Activated CD8-positive, alpha-beta T cell treated with anti-CD3 and anti-CD28 coated beads for 36 hours (primary cell): ENCODE measurements around the gene PAX7. TPM values are rescaled to one million over a fixed set of nuclear protein-coding genes. Genes with fewer than 3 reads are reported as not detected.
"Not testable (repeated sequence)": the region's sequence is repeated elsewhere in the genome, so short reads cannot be mapped to it uniquely, and the experiment has no call there.

Experiments
- ATAC-seq: fragments of 200-7000 bp; cut with Tn5 transposase; one replicate; pipeline ENCODE4 v1.10.0; 2021; ENCODE audit warnings: mild to moderate bottlenecking, moderate library complexity
- CTCF ChIA-PET: fragments of 350-600 bp; sonication (Branson Sonifier 250); formaldehyde crosslinking; loops from one replicate; lab custom pipeline; 2021; ENCODE audit warnings: antibody characterized with exemption; lab: Charles Lee
- POLR2A ChIA-PET: fragments of 350-600 bp; sonication (Branson Sonifier 250); formaldehyde crosslinking; loops from one replicate; lab custom pipeline; 2021; ENCODE audit warnings: antibody characterized with exemption; lab: Charles Lee
- DNase-seq: peaks from one replicate; pipeline ENCODE4 v3.0.0-alpha.2; 2020
- H3K27ac Mint-ChIP-seq: one replicate; pipeline ENCODE4 v1.8.0; 2021; ENCODE audit warnings: mild to moderate bottlenecking, mixed read lengths
- H3K27me3 Mint-ChIP-seq: one replicate; pipeline ENCODE4 v1.8.0; 2021; ENCODE audit warnings: mixed read lengths
- H3K36me3 Mint-ChIP-seq: one replicate; pipeline ENCODE4 v1.8.0; 2021; ENCODE audit warnings: low read depth, mixed read lengths
- H3K4me1 Mint-ChIP-seq: one replicate; pipeline ENCODE4 v1.8.0; 2021; ENCODE audit warnings: low read depth, mixed read lengths
- H3K4me3 Mint-ChIP-seq: one replicate; pipeline ENCODE4 v1.8.0; 2021; ENCODE audit warnings: mild to moderate bottlenecking, moderate library complexity, mixed read lengths
- H3K9me3 Mint-ChIP-seq: one replicate; pipeline ENCODE4 v1.8.0; 2021; ENCODE audit warnings: mixed read lengths
- intact Hi-C: fragments of 100-400 bp; cut with micrococcal nuclease; formaldehyde crosslinking; loops from one replicate; pipeline ENCODE4 v1.10.0; 2022
- total RNA-seq, 2 experiments: library from RNA; stranded (reverse); gene quantifications; one replicate each; pipeline ENCODE4 v1.2.3, GENCODE V29; 2021
- TF ChIP-seq, protein P1 (sequence below): fragments of 200-600 bp; IDR thresholded peaks from one replicate; pipeline ENCODE4 v1.8.0; 2022; ENCODE audit warnings: antibody characterized with exemption, mild to moderate bottlenecking

The PAX7 gene
- total RNA-seq, 2 experiments from 2014 or later = not detected

DNA sequence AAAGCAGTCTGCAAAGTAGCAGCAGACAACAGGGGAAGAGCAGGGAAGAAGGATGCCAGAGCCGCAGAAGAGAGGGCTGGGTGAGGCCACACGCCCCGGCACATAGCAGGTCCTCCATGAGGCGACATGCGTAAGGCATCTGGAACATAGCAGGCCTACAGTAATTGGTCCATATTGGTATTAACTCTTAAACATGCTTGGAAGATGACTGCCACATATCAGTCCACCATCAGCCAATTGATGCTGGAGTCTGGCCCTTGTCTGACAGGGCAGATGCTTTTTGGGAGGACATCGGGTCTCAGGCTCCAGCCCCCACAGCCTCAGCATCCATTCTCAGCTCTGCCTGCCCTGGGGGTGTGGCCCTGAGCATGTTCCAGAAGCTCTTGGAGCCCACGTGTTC is 135.1 kb downstream of the PAX7 start:
- ChIA-PET CTCF (no interaction called here), POLR2A (no interaction called here)
- intact Hi-C loops = no loop called here
- Mint-ChIP-seq H3K27me3 (peaks cover 25% of the 10 kb centered on the region), H3K9me3 (no peaks in the 10 kb centered on the region), H3K4me3 (no peak overlapping the region), H3K36me3 (no peaks in the 10 kb centered on the region), H3K27ac (no peak overlapping the region), H3K4me1 (no peaks in the 10 kb centered on the region)
- ATAC-seq (no peak), DNase-seq (no peak)
- TF ChIP-seq, protein P1, sequence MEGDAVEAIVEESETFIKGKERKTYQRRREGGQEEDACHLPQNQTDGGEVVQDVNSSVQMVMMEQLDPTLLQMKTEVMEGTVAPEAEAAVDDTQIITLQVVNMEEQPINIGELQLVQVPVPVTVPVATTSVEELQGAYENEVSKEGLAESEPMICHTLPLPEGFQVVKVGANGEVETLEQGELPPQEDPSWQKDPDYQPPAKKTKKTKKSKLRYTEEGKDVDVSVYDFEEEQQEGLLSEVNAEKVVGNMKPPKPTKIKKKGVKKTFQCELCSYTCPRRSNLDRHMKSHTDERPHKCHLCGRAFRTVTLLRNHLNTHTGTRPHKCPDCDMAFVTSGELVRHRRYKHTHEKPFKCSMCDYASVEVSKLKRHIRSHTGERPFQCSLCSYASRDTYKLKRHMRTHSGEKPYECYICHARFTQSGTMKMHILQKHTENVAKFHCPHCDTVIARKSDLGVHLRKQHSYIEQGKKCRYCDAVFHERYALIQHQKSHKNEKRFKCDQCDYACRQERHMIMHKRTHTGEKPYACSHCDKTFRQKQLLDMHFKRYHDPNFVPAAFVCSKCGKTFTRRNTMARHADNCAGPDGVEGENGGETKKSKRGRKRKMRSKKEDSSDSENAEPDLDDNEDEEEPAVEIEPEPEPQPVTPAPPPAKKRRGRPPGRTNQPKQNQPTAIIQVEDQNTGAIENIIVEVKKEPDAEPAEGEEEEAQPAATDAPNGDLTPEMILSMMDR = no peak

DNA sequence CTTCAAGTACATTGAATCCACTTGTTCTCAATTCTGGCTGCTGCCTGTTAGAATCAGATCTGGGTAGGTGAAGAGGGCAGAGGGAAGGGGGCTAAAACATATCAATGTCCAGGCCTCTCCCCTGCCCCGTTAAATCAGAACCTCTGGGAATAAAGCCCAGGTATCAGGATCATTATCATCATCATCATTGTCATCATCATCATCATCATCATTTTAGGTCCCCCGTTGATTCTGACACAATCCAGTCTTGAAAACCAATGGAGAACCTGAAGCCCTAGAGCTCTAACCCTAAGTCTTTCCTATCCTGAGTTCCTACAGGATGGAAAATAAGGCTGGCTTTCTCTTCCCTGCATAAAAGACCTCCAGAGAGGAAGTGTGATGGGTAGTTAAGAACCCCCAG is 135.7 kb downstream of the PAX7 start:
- TF ChIP-seq, protein P1 = no peak
- intact Hi-C loops = no loop called here
- H3K9me3 Mint-ChIP-seq = no peaks in the 10 kb centered on the region
- POLR2A ChIA-PET = no interaction called here
- CTCF ChIA-PET = no interaction called here
- H3K27ac Mint-ChIP-seq = no peak overlapping the region
- H3K4me3 Mint-ChIP-seq = no peak overlapping the region
- H3K27me3 Mint-ChIP-seq = peaks cover 25% of the 10 kb centered on the region
- DNase-seq (no peak), ATAC-seq (no peak)
- H3K4me1 Mint-ChIP-seq = no peaks in the 10 kb centered on the region
- H3K36me3 Mint-ChIP-seq = no peaks in the 10 kb centered on the region

GRCh38 chr1:18767576-18767975 is 136.9 kb downstream of the PAX7 start:
- H3K9me3 Mint-ChIP-seq = not testable (repeated sequence)

DNA sequence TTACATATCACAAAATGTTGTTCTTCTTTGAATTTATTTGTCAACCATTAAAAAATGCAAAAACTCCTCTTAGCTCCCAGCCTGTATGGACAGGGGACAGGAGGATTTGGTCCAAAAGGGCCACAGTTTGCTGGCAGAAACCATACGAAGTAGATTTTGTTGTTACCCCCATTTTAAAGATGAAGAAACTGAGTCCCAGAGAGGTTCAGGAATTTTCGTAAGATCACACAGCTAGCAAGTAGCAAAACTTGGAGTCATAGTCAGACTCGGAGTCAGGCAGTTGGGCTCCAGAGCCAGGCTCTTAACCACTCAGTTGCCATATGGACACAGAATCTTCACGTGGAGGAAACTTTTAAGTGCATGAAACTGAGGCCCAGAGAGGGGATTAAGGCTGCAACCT is 137.4 kb downstream of the PAX7 start:
- DNase-seq (no peak), ATAC-seq (no peak)
- Mint-ChIP-seq H3K4me3 (no peak overlapping the region), H3K27me3 (peaks cover 26% of the 10 kb centered on the region), H3K4me1 (no peaks in the 10 kb centered on the region), H3K27ac (no peak overlapping the region), H3K36me3 (no peaks in the 10 kb centered on the region), H3K9me3 (no peaks in the 10 kb centered on the region)
- POLR2A ChIA-PET = no interaction called here
- TF ChIP-seq, protein P1 = no peak
- CTCF ChIA-PET = no interaction called here
- intact Hi-C loops = no loop called here

More at GRCh38 chr1:18767576-18767975, 136.9 kb downstream of the PAX7 start:
- DNase-seq, CTCF ChIA-PET, intact Hi-C loops, H3K36me3 Mint-ChIP-seq, H3K27ac Mint-ChIP-seq, ATAC-seq, POLR2A ChIA-PET, H3K4me1 Mint-ChIP-seq, H3K4me3 Mint-ChIP-seq: not testable (repeated sequence)
- peaks cover 26% of the 10 kb centered on the region for H3K27me3 Mint-ChIP-seq

GRCh38 chr1:18769140-18769539 is 138.5 kb downstream of the PAX7 start:
- intact Hi-C loops = no loop called here
- H3K4me1 Mint-ChIP-seq = no peaks in the 10 kb centered on the region
- no peaks in the 10 kb centered on the region for H3K9me3 Mint-ChIP-seq
- DNase-seq (no peak), ATAC-seq (no peak)
- TF ChIP-seq, protein P1 = no peak
- peaks cover 29% of the 10 kb centered on the region for H3K27me3 Mint-ChIP-seq
- CTCF ChIA-PET = no interaction called here
- no peaks in the 10 kb centered on the region for H3K36me3 Mint-ChIP-seq
- no peak overlapping the region for H3K27ac Mint-ChIP-seq
- POLR2A ChIA-PET = no interaction called here
- H3K4me3 Mint-ChIP-seq = no peak overlapping the region

- Mint-ChIP-seq H3K4me3 (no peak overlapping the region), H3K27me3 (peaks cover 32% of the 10 kb centered on the region), H3K27ac (no peak overlapping the region), H3K4me1 (no peaks in the 10 kb centered on the region), H3K9me3 (no peaks in the 10 kb centered on the region), H3K36me3 (no peaks in the 10 kb centered on the region)
- DNase-seq (no peak), ATAC-seq (no peak)
- intact Hi-C loops = no loop called here
- ChIA-PET CTCF (no interaction called here), POLR2A (no interaction called here)
- TF ChIP-seq, protein P1 = no peak
Observed at GRCh38 chr1:18770799-18771198, 140.2 kb downstream of the PAX7 start.
